ENCODE data around the gene DEFB114. TPM values are rescaled to one million over a fixed set of nuclear protein-coding genes. Genes with fewer than 3 reads are reported as not detected.

DEFB114 gene
- total RNA-seq, 1 donor from 2014 or later: not detected

GRCh38 chr6:49912196-49912595 is 51.8 kb downstream of the DEFB114 start:
- H3K9me3 ChIP-seq (replicated peaks): no peaks in the 10 kb centered on the region
- H3K4me3 ChIP-seq: no peak overlapping the region
- TF ChIP-seq CTCF (IDR thresholded peaks at IDR 0.05; ENCODE audit: borderline replicate concordance): no peak
- no peaks in the 10 kb centered on the region for H3K27me3 ChIP-seq (ENCODE audit: low read depth)
- intact Hi-C loops (cut with micrococcal nuclease): no loop called here
- H3K36me3 ChIP-seq: no peaks in the 10 kb centered on the region
- H3K4me1 ChIP-seq: peaks cover 10% of the 10 kb centered on the region
- DNase-seq: no peak
- H3K27ac ChIP-seq (replicated peaks): no peak overlapping the region

- DNase-seq: no peak
- Histone ChIP-seq H3K36me3 (no peaks in the 10 kb centered on the region), H3K9me3 (replicated peaks) (no peaks in the 10 kb centered on the region), H3K27me3 (ENCODE audit: low read depth) (no peaks in the 10 kb centered on the region), H3K4me3 (no peak overlapping the region), H3K27ac (replicated peaks) (no peak overlapping the region), H3K4me1 (peaks cover 10% of the 10 kb centered on the region)
- TF ChIP-seq CTCF (IDR thresholded peaks at IDR 0.05; ENCODE audit: borderline replicate concordance): no peak
- intact Hi-C loops (cut with micrococcal nuclease): no loop called here
These were observed 52.7 kb downstream of the DEFB114 start for GRCh38 chr6:49911252-49911651.

Other genes starting within 250 kb of the DEFB114 start
- gene CRISP3, start 219.8 kb downstream of the DEFB114 start, total RNA-seq: not detected
- gene PGK2, start 176.9 kb downstream of the DEFB114 start, total RNA-seq: not detected
- gene CRISP1, start 97.6 kb downstream of the DEFB114 start, total RNA-seq: not detected
- gene DEFB113, start 5.5 kb upstream of the DEFB114 start, total RNA-seq: not detected
- not detected for gene DEFB110, start 57.8 kb upstream of the DEFB114 start, total RNA-seq
- not detected for gene DEFB112, start 85.8 kb upstream of the DEFB114 start, total RNA-seq